ENCODE measurements around the gene COLEC11.

GRCh38 chr2:3545788-3546478, 49.0 kb upstream of the COLEC11 start:
- no peak for TF ChIP-seq CTCF (optimal IDR thresholded peaks at IDR 0.05 in 1 of 3, IDR thresholded peaks at IDR 0.05 in 1 of 3, conservative IDR thresholded peaks at IDR 0.05 in 1 of 3; ENCODE audit: extremely low read depth in 1 of 3, insufficient read depth in 2 of 3, low read length in 3 of 3)
- TF ChIP-seq EZH2 (IDR thresholded peaks at IDR 0.05; ENCODE audit: low read length) = no peak

Data from keratinocyte (primary cell).